Stomach (tissue), 4 donors: ENCODE data around the gene IGSF8.

Experiments used
- CTCF ChIP-seq, 7 experiments: fragments of 450-650 bp in 4 of 7; fragments of 200-600 bp in 3 of 7; sonication (generic) in 3 of 7; IDR thresholded peaks; one replicate each; pipeline ENCODE4 v1.5.1; 2016 to 2019; ENCODE audit warnings: antibody characterized with exemption in 7 of 7, control low read depth in 2 of 7, mild to moderate bottlenecking in 1 of 7
- POLR2A ChIP-seq, 4 donors: fragments of 450-650 bp; IDR thresholded peaks; one replicate each; pipeline ENCODE4 v1.6.1; 2016; ENCODE audit warnings: antibody characterized with exemption in 4 of 4, control low read depth in 2 of 4, mild to moderate bottlenecking in 1 of 4, moderate library complexity in 1 of 4

- TF ChIP-seq CTCF (IDR thresholded peaks at IDR 0.05), result no peak
- no peak for TF ChIP-seq POLR2A (IDR thresholded peaks at IDR 0.05)
Observed at GRCh38 chr1:160071289-160071688, 27.1 kb downstream of the IGSF8 start.
